GM10847 (cell line): ENCODE results near the gene TMPRSS11A.

Experiments used
- POLR2A ChIP-seq: IDR thresholded peaks from 2 replicates; pipeline ENCODE4 v1.6.1; 2011; ENCODE audit not compliant: insufficient read length; ENCODE audit errors: extremely low read depth

The TMPRSS11A gene

GRCh38 chr4:67892253-67892652 is 71.0 kb downstream of the TMPRSS11A start:
- no peak for TF ChIP-seq POLR2A

GRCh38 chr4:67891645-67892044 is 71.6 kb downstream of the TMPRSS11A start:
- TF ChIP-seq POLR2A: no peak

DNA sequence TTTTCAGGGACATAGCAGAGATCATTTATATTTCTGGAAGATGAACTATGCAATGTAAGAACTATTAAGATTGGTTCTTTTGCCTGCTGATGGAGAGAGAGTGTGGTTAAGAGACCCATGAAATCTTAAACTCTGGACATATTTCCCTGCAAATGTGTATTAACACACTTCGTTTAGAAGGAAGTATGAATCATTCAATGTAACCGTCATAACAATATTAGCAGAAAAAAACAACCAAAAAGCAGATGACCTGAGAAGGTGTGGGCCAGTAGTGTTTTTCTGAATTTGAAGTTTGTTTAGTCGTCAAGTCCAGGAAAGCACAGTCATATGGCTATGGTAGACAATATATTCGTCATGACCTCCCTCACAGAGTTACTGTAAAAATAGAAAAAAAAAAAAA is 77.0 kb downstream of the TMPRSS11A start:
- no peak for TF ChIP-seq POLR2A

DNA sequence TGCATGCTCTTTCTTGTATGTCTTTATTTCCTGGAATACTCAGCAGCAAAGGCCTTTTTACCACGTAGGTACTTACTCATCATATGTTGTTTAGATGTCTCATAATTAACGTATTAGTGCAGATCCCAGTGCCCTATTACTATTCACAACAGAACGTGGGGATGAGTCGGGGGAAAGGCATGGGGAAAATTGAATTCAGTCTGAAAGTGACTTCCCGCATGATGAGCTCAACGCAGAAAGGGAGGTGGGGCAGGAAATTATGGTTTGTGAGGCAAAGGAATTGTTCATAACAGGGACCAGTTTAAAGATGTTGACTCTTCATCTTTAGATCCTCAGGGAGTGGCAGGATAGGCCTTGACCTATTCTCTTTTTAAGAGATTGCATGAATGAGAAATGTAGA is 77.5 kb downstream of the TMPRSS11A start:
- TF ChIP-seq POLR2A: no peak

DNA sequence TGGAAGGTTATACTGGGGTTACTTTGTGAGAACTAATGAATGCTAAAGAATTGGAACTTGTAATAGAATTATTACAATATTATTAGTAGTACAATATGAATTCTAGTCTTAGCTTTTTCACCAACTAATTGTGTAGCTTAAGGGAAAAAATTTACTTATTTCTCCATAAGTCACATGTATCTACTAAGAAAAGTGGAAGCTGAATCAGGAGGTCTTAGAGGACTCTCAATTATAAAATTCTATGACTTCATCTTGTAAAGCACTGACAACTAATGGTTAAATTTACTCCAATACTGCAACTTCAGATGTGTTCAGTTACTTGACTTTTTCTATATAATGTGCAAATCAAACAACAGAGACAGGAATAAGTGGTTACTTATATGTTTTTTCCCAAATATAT is 78.6 kb downstream of the TMPRSS11A start:
- no peak for TF ChIP-seq POLR2A

GRCh38 chr4:67883902-67884301 is 79.4 kb downstream of the TMPRSS11A start, which contains the start of gene TMPRSS11D:
TSS of gene TMPRSS11D (minus strand) at chr4:67884002. CDS start at chr4:67883933, 69 bp downstream.
- no peak for TF ChIP-seq POLR2A

- TF ChIP-seq POLR2A: no peak
Measured at GRCh38 chr4:67883458-67883857, 79.8 kb downstream of the TMPRSS11A start.

- TF ChIP-seq POLR2A: no peak
Measured at GRCh38 chr4:67880866-67881610, 82.3 kb downstream of the TMPRSS11A start.

DNA sequence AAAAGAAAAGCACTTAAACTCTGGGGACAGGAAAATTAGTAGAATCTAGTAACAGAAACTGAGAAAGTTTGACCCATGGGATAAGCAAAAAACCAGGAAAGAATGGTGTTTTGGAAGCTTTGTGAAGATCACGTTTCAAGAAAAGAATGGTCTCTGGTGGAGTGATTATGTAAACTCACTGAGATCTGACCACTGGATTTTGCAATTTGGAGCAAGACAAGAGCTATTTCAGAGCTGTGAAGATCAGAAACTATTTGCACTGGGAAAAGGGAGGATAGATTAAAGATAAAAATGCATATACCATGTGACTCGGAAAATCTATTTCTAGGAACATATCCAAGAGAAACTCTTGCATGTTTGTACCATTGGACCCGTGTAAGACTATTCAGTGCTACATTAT is 83.8 kb downstream of the TMPRSS11A start:
- TF ChIP-seq POLR2A: no peak

GRCh38 chr4:67877086-67877485 is 86.2 kb downstream of the TMPRSS11A start:
- TF ChIP-seq POLR2A: no peak

DNA sequence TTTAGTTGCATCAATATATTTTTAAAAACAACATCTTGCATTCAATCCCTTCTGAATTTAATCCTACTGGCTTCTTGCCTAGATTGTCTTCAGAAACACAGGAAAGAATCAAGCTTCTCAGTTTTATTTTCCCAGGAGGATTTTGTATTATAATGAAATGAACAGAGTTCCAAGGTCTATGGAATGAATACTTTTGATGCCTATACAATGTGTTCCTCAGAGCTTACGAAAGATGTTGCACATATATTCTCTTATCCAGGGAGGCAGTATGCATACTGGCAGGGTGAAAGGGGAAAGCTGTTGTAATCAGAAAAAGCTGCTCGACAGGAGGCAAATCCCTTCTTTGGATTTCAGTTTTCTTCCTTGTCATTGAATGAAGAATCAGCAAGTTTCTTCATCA is 88.3 kb downstream of the TMPRSS11A start:
- TF ChIP-seq POLR2A: no peak

DNA sequence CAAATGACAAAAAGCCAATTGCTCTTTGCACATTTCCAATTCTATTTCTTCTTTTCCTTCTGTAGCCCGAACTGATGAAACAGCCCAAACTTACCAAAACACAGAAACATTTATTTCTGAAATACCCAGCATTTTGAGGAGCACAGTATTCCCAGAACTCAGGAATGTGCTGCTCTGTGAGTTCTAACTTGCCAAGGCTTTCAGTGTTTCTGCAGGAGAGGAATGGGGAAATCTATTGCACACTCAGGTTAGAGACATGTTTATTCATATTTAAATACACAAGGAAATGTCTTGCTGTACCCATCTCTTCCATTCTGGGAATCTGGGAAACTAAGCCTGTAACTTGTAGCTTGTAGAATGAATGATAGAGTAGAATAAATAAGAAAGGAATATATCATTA is 90.2 kb downstream of the TMPRSS11A start:
- TF ChIP-seq POLR2A: no peak

GRCh38 chr4:67871867-67872266 is 91.4 kb downstream of the TMPRSS11A start:
- TF ChIP-seq POLR2A: no peak

- TF ChIP-seq POLR2A: no peak
Measured at GRCh38 chr4:67869580-67870190, 93.6 kb downstream of the TMPRSS11A start.

DNA sequence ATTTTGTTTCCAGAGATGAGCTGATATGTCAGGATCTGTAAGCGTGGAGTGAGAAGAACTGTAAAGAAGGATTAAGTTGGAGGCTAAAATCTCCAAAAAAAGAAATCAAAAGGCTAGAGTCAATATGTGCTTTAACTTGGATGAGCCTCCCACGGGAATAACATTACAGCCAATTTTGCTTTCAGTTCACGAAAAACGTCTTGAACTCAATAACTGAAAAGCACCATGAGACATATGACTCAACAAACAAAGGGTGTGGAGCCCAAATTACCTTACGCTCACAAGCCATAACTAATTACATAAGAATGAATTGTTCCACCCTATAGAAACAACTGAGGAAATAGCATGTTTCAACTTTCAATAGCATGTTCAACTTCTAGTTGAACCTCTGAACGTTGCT is 101.8 kb downstream of the TMPRSS11A start:
- no peak for TF ChIP-seq POLR2A
